Measurements from ENCODE around the gene RCVRN. TPM values are rescaled to one million over a fixed set of nuclear protein-coding genes. Genes with fewer than 3 reads are reported as not detected.

Gene RCVRN
- total RNA-seq, 2 donors from 2014 or later = not detected

- no peaks in the 10 kb centered on the region for H3K9me3 ChIP-seq (ENCODE audit: control insufficient read depth, low read length, poor library complexity, severe bottlenecking)
- Mint-ChIP-seq H3K4me3 (no peak overlapping the region), H3K27me3 (peaks cover 56% of the 10 kb centered on the region), H3K4me1 (peaks cover 10% of the 10 kb centered on the region), H3K27ac (no peak overlapping the region), H3K36me3 (ENCODE audit: low read depth) (peaks cover 2% of the 10 kb centered on the region)
- ATAC-seq = no peak
- no peak for DNase-seq
Measured at GRCh38 chr17:9900044-9900594, 5.0 kb downstream of the RCVRN start.

GRCh38 chr17:9899280-9900043 lies 5.6 kb downstream of the RCVRN start:
- H3K9me3 ChIP-seq (ENCODE audit: control insufficient read depth, low read length, poor library complexity, severe bottlenecking) = no peaks in the 10 kb centered on the region
- Mint-ChIP-seq H3K4me3 (no peak overlapping the region), H3K4me1 (peaks cover 10% of the 10 kb centered on the region), H3K27ac (no peak overlapping the region), H3K27me3 (peaks cover 60% of the 10 kb centered on the region), H3K36me3 (ENCODE audit: low read depth) (peaks cover 2% of the 10 kb centered on the region)
- ATAC-seq (no peak), DNase-seq (no peak)

- Mint-ChIP-seq H3K36me3 (ENCODE audit: low read depth) (peaks cover 2% of the 10 kb centered on the region), H3K27ac (no peak overlapping the region), H3K4me3 (no peak overlapping the region), H3K27me3 (peaks cover 60% of the 10 kb centered on the region), H3K4me1 (peaks cover 10% of the 10 kb centered on the region)
- ATAC-seq (no peak), DNase-seq (no peak)
- no peaks in the 10 kb centered on the region for H3K9me3 ChIP-seq (ENCODE audit: control insufficient read depth, low read length, poor library complexity, severe bottlenecking)
Measured at GRCh38 chr17:9898812-9899211, 6.3 kb downstream of the RCVRN start.

GRCh38 chr17:9897372-9897968 lies 7.6 kb downstream of the RCVRN start:
- ATAC-seq (no peak), DNase-seq (no peak)
- H3K27ac Mint-ChIP-seq = no peak overlapping the region
- H3K9me3 ChIP-seq (ENCODE audit: control insufficient read depth, low read length, poor library complexity, severe bottlenecking) = no peaks in the 10 kb centered on the region
- peaks cover 2% of the 10 kb centered on the region for H3K36me3 Mint-ChIP-seq (ENCODE audit: low read depth)
- H3K27me3 Mint-ChIP-seq = peaks cover 51% of the 10 kb centered on the region
- no peak overlapping the region for H3K4me3 Mint-ChIP-seq
- peaks cover 8% of the 10 kb centered on the region for H3K4me1 Mint-ChIP-seq

- Mint-ChIP-seq H3K36me3 (ENCODE audit: low read depth) (peaks cover 2% of the 10 kb centered on the region), H3K4me3 (no peak overlapping the region)
- DNase-seq = no peak
Measured at GRCh38 chr17:9895923-9896322, 9.1 kb downstream of the RCVRN start.

GRCh38 chr17:9894231-9894630 lies 10.8 kb downstream of the RCVRN start:
- ATAC-seq (no peak), DNase-seq (no peak)
- Mint-ChIP-seq H3K4me3 (no peak overlapping the region), H3K4me1 (peaks cover 2% of the 10 kb centered on the region), H3K27me3 (peaks cover 32% of the 10 kb centered on the region), H3K36me3 (ENCODE audit: low read depth) (no peaks in the 10 kb centered on the region), H3K27ac (no peak overlapping the region)
- no peaks in the 10 kb centered on the region for H3K9me3 ChIP-seq (ENCODE audit: control insufficient read depth, low read length, poor library complexity, severe bottlenecking)

More at GRCh38 chr17:9895923-9896322, 9.1 kb downstream of the RCVRN start:
- Mint-ChIP-seq H3K4me1 (peaks cover 8% of the 10 kb centered on the region), H3K27ac (no peak overlapping the region), H3K27me3 (peaks cover 42% of the 10 kb centered on the region)
- no peak for ATAC-seq
- no peaks in the 10 kb centered on the region for H3K9me3 ChIP-seq (ENCODE audit: control insufficient read depth, low read length, poor library complexity, severe bottlenecking)

- H3K36me3 Mint-ChIP-seq (ENCODE audit: low read depth) = no peaks in the 10 kb centered on the region
- ATAC-seq (no peak), DNase-seq (no peak)
- H3K4me1 Mint-ChIP-seq = no peaks in the 10 kb centered on the region
- H3K4me3 Mint-ChIP-seq = no peak overlapping the region
- H3K27ac Mint-ChIP-seq = no peak overlapping the region
- no peaks in the 10 kb centered on the region for H3K9me3 ChIP-seq (ENCODE audit: control insufficient read depth, low read length, poor library complexity, severe bottlenecking)
- H3K27me3 Mint-ChIP-seq = peaks cover 29% of the 10 kb centered on the region
Measured at GRCh38 chr17:9893411-9894012, 11.6 kb downstream of the RCVRN start.

GRCh38 chr17:9890124-9890523 lies 14.9 kb downstream of the RCVRN start:
- DNase-seq = no peak
- H3K9me3 ChIP-seq (ENCODE audit: control insufficient read depth, low read length, poor library complexity, severe bottlenecking) = no peaks in the 10 kb centered on the region
- Mint-ChIP-seq H3K4me1 (no peaks in the 10 kb centered on the region), H3K36me3 (ENCODE audit: low read depth) (no peaks in the 10 kb centered on the region), H3K4me3 (no peak overlapping the region), H3K27me3 (peaks cover 9% of the 10 kb centered on the region), H3K27ac (no peak overlapping the region)
- ATAC-seq = no peak

GRCh38 chr17:9887508-9887907 lies 17.6 kb downstream of the RCVRN start:
- Mint-ChIP-seq H3K36me3 (ENCODE audit: low read depth) (no peaks in the 10 kb centered on the region), H3K27me3 (peaks cover 5% of the 10 kb centered on the region), H3K27ac (no peak overlapping the region), H3K4me3 (no peak overlapping the region), H3K4me1 (no peaks in the 10 kb centered on the region)
- H3K9me3 ChIP-seq (ENCODE audit: control insufficient read depth, low read length, poor library complexity, severe bottlenecking) = peaks cover 2% of the 10 kb centered on the region
- ATAC-seq (no peak), DNase-seq (no peak)

- no peaks in the 10 kb centered on the region for H3K36me3 Mint-ChIP-seq (ENCODE audit: low read depth)
- H3K4me3 Mint-ChIP-seq = no peak overlapping the region
- peaks cover 4% of the 10 kb centered on the region for H3K9me3 ChIP-seq (ENCODE audit: control insufficient read depth, low read length, poor library complexity, severe bottlenecking)
- no peaks in the 10 kb centered on the region for H3K4me1 Mint-ChIP-seq
- no peak for DNase-seq
- ATAC-seq = no peak
- H3K27me3 Mint-ChIP-seq = peaks cover 5% of the 10 kb centered on the region
- no peak overlapping the region for H3K27ac Mint-ChIP-seq
Measured at GRCh38 chr17:9886141-9886930, 18.7 kb downstream of the RCVRN start.

GRCh38 chr17:9883451-9883850 lies 21.6 kb downstream of the RCVRN start:
- H3K4me1 Mint-ChIP-seq = no peaks in the 10 kb centered on the region
- no peaks in the 10 kb centered on the region for H3K36me3 Mint-ChIP-seq (ENCODE audit: low read depth)
- H3K9me3 ChIP-seq (ENCODE audit: control insufficient read depth, low read length, poor library complexity, severe bottlenecking) = peaks cover 4% of the 10 kb centered on the region
- peaks cover 12% of the 10 kb centered on the region for H3K27me3 Mint-ChIP-seq
- ATAC-seq = no peak
- H3K4me3 Mint-ChIP-seq = no peak overlapping the region
- no peak for DNase-seq
- H3K27ac Mint-ChIP-seq = no peak overlapping the region

GRCh38 chr17:9880582-9880999 lies 24.5 kb downstream of the RCVRN start:
- Mint-ChIP-seq H3K4me3 (no peak overlapping the region), H3K4me1 (no peaks in the 10 kb centered on the region), H3K27me3 (peaks cover 27% of the 10 kb centered on the region), H3K36me3 (ENCODE audit: low read depth) (no peaks in the 10 kb centered on the region), H3K27ac (no peak overlapping the region)
- DNase-seq (no peak), ATAC-seq (no peak)
- H3K9me3 ChIP-seq (ENCODE audit: control insufficient read depth, low read length, poor library complexity, severe bottlenecking) = peaks cover 4% of the 10 kb centered on the region
